Neural progenitor cell (in vitro differentiated cells): ENCODE results near the gene GNA15.

Experiments
- CTCF ChIP-seq: fragments of 200-600 bp; sonication (generic); IDR thresholded peaks from 2 replicates; pipeline ENCODE4 v1.5.1; 2017; ENCODE audit warnings: antibody characterized with exemption, mild to moderate bottlenecking
- EZH2 ChIP-seq: fragments of 200-600 bp; sonication (generic); IDR thresholded peaks from 2 replicates; pipeline ENCODE4 v1.6.1; 2017; ENCODE audit warnings: antibody characterized with exemption, mild to moderate bottlenecking, moderate library complexity
- EZH2phosphoT487 ChIP-seq: fragments of 200-600 bp; sonication (generic); IDR thresholded peaks from 2 replicates; pipeline ENCODE4 v1.6.1; 2017; ENCODE audit warnings: antibody characterized with exemption

DNA sequence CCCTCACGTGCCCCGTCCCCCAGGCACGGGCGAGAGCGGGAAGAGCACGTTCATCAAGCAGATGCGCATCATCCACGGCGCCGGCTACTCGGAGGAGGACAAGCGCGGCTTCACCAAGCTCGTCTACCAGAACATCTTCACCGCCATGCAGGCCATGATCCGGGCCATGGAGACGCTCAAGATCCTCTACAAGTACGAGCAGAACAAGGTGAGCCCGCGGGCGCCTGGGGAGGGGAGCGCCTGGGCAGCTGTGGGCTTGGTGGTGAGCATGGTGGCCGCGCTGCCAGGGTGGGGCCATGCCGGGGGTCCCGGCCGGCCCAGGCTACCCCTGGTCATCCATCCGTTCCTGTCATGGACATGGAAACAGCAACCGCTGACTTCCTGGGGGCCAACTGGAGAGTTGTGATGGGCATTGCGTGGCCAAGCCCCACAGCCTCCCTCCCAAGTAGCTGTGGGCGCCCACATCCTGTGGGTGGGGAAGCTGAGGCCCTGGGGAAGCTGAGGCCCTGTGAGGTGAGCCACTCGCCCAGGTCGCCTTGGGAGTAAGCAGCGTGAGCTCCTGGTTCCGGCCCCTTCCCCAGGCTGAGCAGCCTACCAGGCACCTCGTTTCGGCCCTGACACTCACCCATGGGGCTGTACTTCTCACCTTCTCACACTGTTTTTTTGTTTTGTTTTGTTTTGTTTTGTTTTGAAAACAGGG, 25.6 kb upstream of the GNA15 start:
- TF ChIP-seq CTCF = no peak
- no peak for TF ChIP-seq EZH2phosphoT487
- no peak for TF ChIP-seq EZH2
